Breast epithelium (tissue), 3 donors: ENCODE results near the gene HACD2.

ENCODE experiments used
- POLR2AphosphoS5 ChIP-seq, 3 donors: sonication (generic); formaldehyde crosslinking; IDR thresholded peaks; one replicate each; pipeline ENCODE4 v1.6.1; 2017; ENCODE audit warnings: antibody characterized with exemption in 3 of 3
- TF ChIP-seq, protein P1 (sequence below), 3 donors: fragments of 450-650 bp; IDR thresholded peaks; one replicate each; pipeline ENCODE4 v1.5.1; 2016 to 2017; ENCODE audit warnings: antibody characterized with exemption in 3 of 3, mild to moderate bottlenecking in 3 of 3, moderate library complexity in 3 of 3

GRCh38 chr3:123632161-123632655 lies 47.4 kb upstream of the HACD2 start:
- no peak for TF ChIP-seq POLR2AphosphoS5 (IDR thresholded peaks at IDR 0.05)
- TF ChIP-seq, protein P1, sequence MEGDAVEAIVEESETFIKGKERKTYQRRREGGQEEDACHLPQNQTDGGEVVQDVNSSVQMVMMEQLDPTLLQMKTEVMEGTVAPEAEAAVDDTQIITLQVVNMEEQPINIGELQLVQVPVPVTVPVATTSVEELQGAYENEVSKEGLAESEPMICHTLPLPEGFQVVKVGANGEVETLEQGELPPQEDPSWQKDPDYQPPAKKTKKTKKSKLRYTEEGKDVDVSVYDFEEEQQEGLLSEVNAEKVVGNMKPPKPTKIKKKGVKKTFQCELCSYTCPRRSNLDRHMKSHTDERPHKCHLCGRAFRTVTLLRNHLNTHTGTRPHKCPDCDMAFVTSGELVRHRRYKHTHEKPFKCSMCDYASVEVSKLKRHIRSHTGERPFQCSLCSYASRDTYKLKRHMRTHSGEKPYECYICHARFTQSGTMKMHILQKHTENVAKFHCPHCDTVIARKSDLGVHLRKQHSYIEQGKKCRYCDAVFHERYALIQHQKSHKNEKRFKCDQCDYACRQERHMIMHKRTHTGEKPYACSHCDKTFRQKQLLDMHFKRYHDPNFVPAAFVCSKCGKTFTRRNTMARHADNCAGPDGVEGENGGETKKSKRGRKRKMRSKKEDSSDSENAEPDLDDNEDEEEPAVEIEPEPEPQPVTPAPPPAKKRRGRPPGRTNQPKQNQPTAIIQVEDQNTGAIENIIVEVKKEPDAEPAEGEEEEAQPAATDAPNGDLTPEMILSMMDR (IDR thresholded peaks at IDR 0.05): no peak
